HCT116 (cell line): Measurements from ENCODE around the gene MAP3K12. TPM values are rescaled to one million over a fixed set of nuclear protein-coding genes. Genes with fewer than 3 reads are reported as not detected.

Experiments used
- ATAC-seq: fragments of 200-7000 bp; cut with Tn5 transposase; 2 replicates; pipeline ENCODE4 v1.9.1; 2020; ENCODE audit warnings: mild to moderate bottlenecking, moderate library complexity
- BruUV-seq: library from RNA; stranded (reverse); fragments of 400-500 nt; replicated peaks from 2 replicates; lab custom pipeline; 2021; lab: Mats Ljungman, UMichigan
- CTCF ChIA-PET: fragments of 300-600 bp; sonication (Branson Sonifier 250); formaldehyde crosslinking; loops from one replicate; lab custom pipeline; 2021; ENCODE audit warnings: antibody characterized with exemption; lab: Charles Lee
- POLR2A ChIA-PET: fragments of 300-600, 350-600 bp; sonication (Branson Sonifier 250); formaldehyde crosslinking; loops from one replicate; lab custom pipeline; 2021; ENCODE audit warnings: antibody characterized with exemption; lab: Charles Lee
- RAD21 ChIA-PET, 2 experiments: fragments of 300-600 bp; sonication (Branson Sonifier 250); formaldehyde crosslinking; loops; one replicate each; lab custom pipeline; 2023; ENCODE audit warnings: low total read pairs in 2 of 2; ENCODE audit not compliant: uncharacterized antibody in 2 of 2, unreplicated experiment in 2 of 2, low non-redundant PET in 1 of 2; lab: Charles Lee
- DNase-seq: peaks from one replicate; pipeline ENCODE4 v3.0.0-alpha.2; 2010; ENCODE audit warnings: low read depth, low spot score
- H2AFZ ChIP-seq: fragments of 200-600 bp; shearing (Covaris generic), sonication (generic); 2 replicates; pipeline ENCODE4 v1.6.1; 2017; ENCODE audit warnings: low read depth, mixed run types, mixed read lengths, antibody characterized with exemption, low read length; ENCODE audit not compliant: poor library complexity, severe bottlenecking
- H3K27ac ChIP-seq: 2 replicates; pipeline ENCODE4 v1.5.1; 2012; ENCODE audit warnings: low read depth, low read length
- H3K27me3 ChIP-seq: fragments of 200-600 bp; sonication (generic); 2 replicates; pipeline ENCODE4 v1.6.1; 2016; ENCODE audit warnings: mixed run types, low read length, mixed read lengths; ENCODE audit not compliant: insufficient read depth
- H3K36me3 ChIP-seq, 2 experiments: fragments of 200-500 bp in 1 of 2; fragments of 200-600 bp in 1 of 2; sonication (Bioruptor generic) in 1 of 2; sonication (generic) in 1 of 2; 2 replicates each; pipeline versions ENCODE4 v1.5.1 to v1.6.1; 2014 to 2016; ENCODE audit warnings: low read length in 2 of 2, inconsistent platforms in 1 of 2, mixed read lengths in 1 of 2, mixed run types in 1 of 2; ENCODE audit not compliant: insufficient read depth in 2 of 2, control insufficient read depth in 1 of 2
- H3K4me1 ChIP-seq, 2 experiments: fragments of 200-600 bp in 1 of 2; sonication (generic) in 1 of 2; 2 replicates each; pipeline versions ENCODE4 v1.5.1 to v1.6.1; 2012 to 2017; ENCODE audit warnings: low read length in 2 of 2, inconsistent platforms in 1 of 2, mild to moderate bottlenecking in 1 of 2, mixed read lengths in 1 of 2, mixed run types in 1 of 2, moderate library complexity in 1 of 2; ENCODE audit not compliant: insufficient read depth in 2 of 2, control insufficient read depth in 1 of 2
- H3K4me2 ChIP-seq: fragments of 200-600 bp; sonication (generic); 2 replicates; pipeline ENCODE4 v1.6.1; 2017; ENCODE audit warnings: mixed run types, low read length, mixed read lengths
- H3K4me3 ChIP-seq, 2 experiments: fragments of 200-600 bp in 1 of 2; sonication (generic) in 1 of 2; replicated peaks in 1 of 2; 2 replicates each; pipeline ENCODE4 v1.5.1; 2011 to 2016; ENCODE audit warnings: low read length in 2 of 2, control low read depth in 1 of 2, low read depth in 1 of 2, mild to moderate bottlenecking in 1 of 2, mixed read lengths in 1 of 2, mixed run types in 1 of 2
- H3K79me2 ChIP-seq: fragments of 200-600 bp; sonication (generic); 2 replicates; pipeline ENCODE4 v1.6.1; 2017; ENCODE audit warnings: mild to moderate bottlenecking, mixed run types, low read length, moderate library complexity, mixed read lengths; ENCODE audit not compliant: insufficient read depth
- H3K9ac ChIP-seq: fragments of 200-600 bp; sonication (generic); 2 replicates; pipeline ENCODE4 v1.6.1; 2016; ENCODE audit warnings: low read length, mixed read lengths
- H3K9me2 ChIP-seq: fragments of 200-600 bp; sonication (generic), shearing (Covaris generic); 2 replicates; pipeline ENCODE4 v1.6.1; 2017; ENCODE audit warnings: mixed run types, mild to moderate bottlenecking, moderate library complexity; ENCODE audit not compliant: insufficient read depth
- H3K9me3 ChIP-seq, 2 experiments: fragments of 200-500 bp in 1 of 2; fragments of 200-600 bp in 1 of 2; sonication (Bioruptor generic) in 1 of 2; sonication (generic) in 1 of 2; 2 replicates each; pipeline ENCODE4 v1.6.1; 2014 to 2017; ENCODE audit warnings: low read length in 2 of 2, mixed read lengths in 2 of 2, inconsistent platforms in 1 of 2, low read depth in 1 of 2, mild to moderate bottlenecking in 1 of 2, mixed run types in 1 of 2, moderate library complexity in 1 of 2; ENCODE audit not compliant: control insufficient read depth in 1 of 2, insufficient read depth in 1 of 2
- H4K20me1 ChIP-seq: fragments of 200-600 bp; sonication (generic), shearing (Covaris generic); 2 replicates; pipeline ENCODE4 v1.6.1; 2017; ENCODE audit warnings: mixed run types, mild to moderate bottlenecking, moderate library complexity; ENCODE audit not compliant: insufficient read depth
- ATF3 ChIP-seq: IDR thresholded peaks from 2 replicates; pipeline ENCODE4 v1.6.1; 2012
- EGR1 ChIP-seq: IDR thresholded peaks from 2 replicates; pipeline ENCODE4 v1.6.1; 2012; ENCODE audit warnings: low read depth
- ELF1 ChIP-seq: IDR thresholded peaks from 2 replicates; pipeline ENCODE4 v1.6.1; 2012; ENCODE audit warnings: low read depth, borderline replicate concordance
- MAX ChIP-seq: IDR thresholded peaks from 2 replicates; pipeline ENCODE4 v1.6.1; 2012
- REST ChIP-seq: IDR thresholded peaks from 2 replicates; pipeline ENCODE4 v1.6.1; 2012; ENCODE audit warnings: low read depth
- TCF7L2 ChIP-seq: IDR thresholded peaks from 2 replicates; pipeline ENCODE4 v1.7.0; 2011; ENCODE audit warnings: borderline replicate concordance, inconsistent platforms; ENCODE audit not compliant: insufficient read depth, insufficient read length; ENCODE audit errors: extremely low read depth
- intact Hi-C: fragments of 100-400 bp; cut with micrococcal nuclease; formaldehyde crosslinking; loops from 2 replicates; pipeline ENCODE4 v1.10.0; 2022
- total RNA-seq: library from RNA; stranded (reverse); gene quantifications from one replicate; pipeline ENCODE4 v1.2.1, GENCODE V29; 2021; ENCODE audit not compliant: unreplicated experiment

MAP3K12 gene
- total RNA-seq, 1 experiment from 2014 or later, result 16.3 TPM

GRCh38 chr12:53518381-53518780 is 19.1 kb upstream of the MAP3K12 start:
- CTCF ChIA-PET, result interaction anchor here (2.5 kb wide), 1 partner anchor 9 kb away, joined by 14 read pairs; no protein-coding TSS in a partner anchor
- intact Hi-C loops, result no loop called here
- Histone ChIP-seq H3K36me3 (peaks cover 13 to 30% of the 10 kb centered on the region in 2 experiments), H3K4me2 (no peak overlapping the region), H3K27ac (no peak overlapping the region), H3K9me3 (no peaks in the 10 kb centered on the region), H3K27me3 (no peaks in the 10 kb centered on the region), H3K9ac (no peak overlapping the region), H4K20me1 (no peaks in the 10 kb centered on the region), H2AFZ (no peak overlapping the region), H3K79me2 (no peaks in the 10 kb centered on the region), H3K4me3 (no peak overlapping the region), H3K9me2 (no peaks in the 10 kb centered on the region), H3K4me1 (no peaks in the 10 kb centered on the region)
- TF ChIP-seq MAX, result no peak
- no peak for TF ChIP-seq EGR1
- TF ChIP-seq REST, result no peak
- no peak for TF ChIP-seq ELF1
- no peak for TF ChIP-seq TCF7L2
- no peak for TF ChIP-seq ATF3
- DNase-seq (no peak), ATAC-seq (no peak)
- RAD21 ChIA-PET, result no interaction called here
- no TSS peak for BruUV-seq
- POLR2A ChIA-PET, result interaction anchor here (0.8 kb wide), 1 partner anchor 17 kb away, joined by 3 read pairs; the partner anchor contains the start of gene TARBP2
